ENCODE measurements around the gene KPTN. TPM values are rescaled to one million over a fixed set of nuclear protein-coding genes. Genes with fewer than 3 reads are reported as not detected.

KPTN gene
- total RNA-seq, 1 experiment from 2014 or later, result 23.8 TPM

DNA sequence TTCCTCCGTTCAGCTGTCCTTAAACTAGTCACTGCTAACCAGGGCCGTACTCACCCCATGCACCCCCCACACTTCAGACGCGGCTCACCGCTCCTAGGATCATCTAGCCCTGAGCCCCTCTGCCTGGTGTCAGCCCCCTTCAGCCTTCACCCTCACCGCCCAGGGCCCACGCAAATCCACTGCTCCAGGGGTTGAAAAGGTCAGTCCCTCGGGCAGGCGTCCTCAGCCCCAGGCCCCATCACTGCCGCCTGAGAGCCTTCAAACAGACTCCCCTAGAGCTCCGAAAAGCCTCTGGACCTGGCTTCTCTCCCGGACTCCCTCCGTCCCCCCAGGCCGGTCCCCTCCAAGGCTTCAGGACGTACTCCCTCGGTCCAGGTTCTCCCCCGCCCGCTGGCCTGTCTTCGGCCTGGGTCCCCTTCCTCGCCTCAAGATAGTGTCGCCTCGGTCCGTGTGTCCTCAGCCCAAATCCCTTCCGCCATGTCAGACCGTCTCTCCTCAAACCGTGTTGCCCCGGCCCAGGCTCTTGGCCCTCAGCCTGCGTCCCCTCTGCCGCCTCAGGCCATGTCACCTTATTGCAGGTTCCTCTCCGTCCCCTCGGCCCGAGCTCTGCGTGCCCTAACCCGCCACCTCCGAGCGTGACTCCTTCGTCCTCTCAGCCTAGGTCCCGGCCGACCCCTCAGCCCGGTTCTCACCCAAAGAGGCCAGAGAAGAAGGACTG lies 30.3 kb upstream of the KPTN start:
- DNase-seq (ENCODE audit: low read depth, low spot score) (no peak), ATAC-seq (peak; percentile 1; the same call in 1 of the 2 replicates)
- no peaks in the 10 kb centered on the region for H3K27me3 ChIP-seq (ENCODE audit: insufficient read depth, low read length)
- H3K9ac ChIP-seq (ENCODE audit: low read length), result peak overlapping the region; percentile 97
- no peaks in the 10 kb centered on the region for H4K20me1 ChIP-seq (ENCODE audit: insufficient read depth)
- no peaks in the 10 kb centered on the region for H3K36me3 ChIP-seq (ENCODE audit: control insufficient read depth in 1 of 2, insufficient read depth in 2 of 2, low read length in 2 of 2)
- H3K4me3 ChIP-seq (replicated peaks in 1 of 2; ENCODE audit: low read depth in 1 of 2, low read length in 2 of 2), result peak overlapping the region; percentile 88 to 100
- H3K9me3 ChIP-seq (ENCODE audit: control insufficient read depth in 1 of 2, insufficient read depth in 1 of 2, low read depth in 1 of 2, low read length in 2 of 2), result no peaks in the 10 kb centered on the region
- BruUV-seq (replicated peaks), result TSS peak; percentile 87
- no peaks in the 10 kb centered on the region for H3K9me2 ChIP-seq (ENCODE audit: insufficient read depth)
- ChIA-PET RAD21 (ENCODE audit: low non-redundant PET in 1 of 2, low total read pairs in 2 of 2, uncharacterized antibody in 2 of 2, unreplicated experiment in 2 of 2) (no interaction called here), CTCF (no interaction called here), POLR2A (no interaction called here)
- peaks cover 8 to 26% of the 10 kb centered on the region in 2 experiments; a peak in 3 of 4 replicates for H3K4me1 ChIP-seq (ENCODE audit: control insufficient read depth in 1 of 2, insufficient read depth in 2 of 2, low read length in 2 of 2)
- H3K79me2 ChIP-seq (ENCODE audit: insufficient read depth, low read length), result peaks cover 38% of the 10 kb centered on the region
- H3K27ac ChIP-seq (ENCODE audit: low read depth, low read length), result peak overlapping the region; percentile 64
- no peak overlapping the region for H2AFZ ChIP-seq (ENCODE audit: low read depth, low read length, poor library complexity, severe bottlenecking)
- peak overlapping the region; percentile 95 for H3K4me2 ChIP-seq (ENCODE audit: low read length)
- intact Hi-C loops (cut with micrococcal nuclease), result loop anchor here (2.0 kb wide), 1 partner anchor 68 kb away; no protein-coding TSS in a partner anchor
- TF ChIP-seq SRF (IDR thresholded peaks at IDR 0.05; ENCODE audit: low read depth), result no peak
- TF ChIP-seq, protein P1, sequence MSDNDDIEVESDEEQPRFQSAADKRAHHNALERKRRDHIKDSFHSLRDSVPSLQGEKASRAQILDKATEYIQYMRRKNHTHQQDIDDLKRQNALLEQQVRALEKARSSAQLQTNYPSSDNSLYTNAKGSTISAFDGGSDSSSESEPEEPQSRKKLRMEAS (IDR thresholded peaks at IDR 0.05), result no peak
- TF ChIP-seq JUND (IDR thresholded peaks at IDR 0.05), result no peak
- TF ChIP-seq SP1 (IDR thresholded peaks at IDR 0.05; ENCODE audit: low read depth), result no peak
- TF ChIP-seq, protein P2, sequence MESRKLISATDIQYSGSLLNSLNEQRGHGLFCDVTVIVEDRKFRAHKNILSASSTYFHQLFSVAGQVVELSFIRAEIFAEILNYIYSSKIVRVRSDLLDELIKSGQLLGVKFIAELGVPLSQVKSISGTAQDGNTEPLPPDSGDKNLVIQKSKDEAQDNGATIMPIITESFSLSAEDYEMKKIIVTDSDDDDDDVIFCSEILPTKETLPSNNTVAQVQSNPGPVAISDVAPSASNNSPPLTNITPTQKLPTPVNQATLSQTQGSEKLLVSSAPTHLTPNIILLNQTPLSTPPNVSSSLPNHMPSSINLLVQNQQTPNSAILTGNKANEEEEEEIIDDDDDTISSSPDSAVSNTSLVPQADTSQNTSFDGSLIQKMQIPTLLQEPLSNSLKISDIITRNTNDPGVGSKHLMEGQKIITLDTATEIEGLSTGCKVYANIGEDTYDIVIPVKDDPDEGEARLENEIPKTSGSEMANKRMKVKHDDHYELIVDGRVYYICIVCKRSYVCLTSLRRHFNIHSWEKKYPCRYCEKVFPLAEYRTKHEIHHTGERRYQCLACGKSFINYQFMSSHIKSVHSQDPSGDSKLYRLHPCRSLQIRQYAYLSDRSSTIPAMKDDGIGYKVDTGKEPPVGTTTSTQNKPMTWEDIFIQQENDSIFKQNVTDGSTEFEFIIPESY (IDR thresholded peaks at IDR 0.05; ENCODE audit: extremely low read depth, insufficient replicate concordance, low read length), result no peak
- TF ChIP-seq TCF7L2 (IDR thresholded peaks at IDR 0.05; ENCODE audit: borderline replicate concordance, extremely low read depth, insufficient read depth, insufficient read length), result no peak
- TF ChIP-seq POLR2AphosphoS5 (IDR thresholded peaks at IDR 0.05; ENCODE audit: low read depth, low read length), result no peak
- TF ChIP-seq FOSL1 (IDR thresholded peaks at IDR 0.05; ENCODE audit: low read depth), result no peak
- TF ChIP-seq, protein P3, sequence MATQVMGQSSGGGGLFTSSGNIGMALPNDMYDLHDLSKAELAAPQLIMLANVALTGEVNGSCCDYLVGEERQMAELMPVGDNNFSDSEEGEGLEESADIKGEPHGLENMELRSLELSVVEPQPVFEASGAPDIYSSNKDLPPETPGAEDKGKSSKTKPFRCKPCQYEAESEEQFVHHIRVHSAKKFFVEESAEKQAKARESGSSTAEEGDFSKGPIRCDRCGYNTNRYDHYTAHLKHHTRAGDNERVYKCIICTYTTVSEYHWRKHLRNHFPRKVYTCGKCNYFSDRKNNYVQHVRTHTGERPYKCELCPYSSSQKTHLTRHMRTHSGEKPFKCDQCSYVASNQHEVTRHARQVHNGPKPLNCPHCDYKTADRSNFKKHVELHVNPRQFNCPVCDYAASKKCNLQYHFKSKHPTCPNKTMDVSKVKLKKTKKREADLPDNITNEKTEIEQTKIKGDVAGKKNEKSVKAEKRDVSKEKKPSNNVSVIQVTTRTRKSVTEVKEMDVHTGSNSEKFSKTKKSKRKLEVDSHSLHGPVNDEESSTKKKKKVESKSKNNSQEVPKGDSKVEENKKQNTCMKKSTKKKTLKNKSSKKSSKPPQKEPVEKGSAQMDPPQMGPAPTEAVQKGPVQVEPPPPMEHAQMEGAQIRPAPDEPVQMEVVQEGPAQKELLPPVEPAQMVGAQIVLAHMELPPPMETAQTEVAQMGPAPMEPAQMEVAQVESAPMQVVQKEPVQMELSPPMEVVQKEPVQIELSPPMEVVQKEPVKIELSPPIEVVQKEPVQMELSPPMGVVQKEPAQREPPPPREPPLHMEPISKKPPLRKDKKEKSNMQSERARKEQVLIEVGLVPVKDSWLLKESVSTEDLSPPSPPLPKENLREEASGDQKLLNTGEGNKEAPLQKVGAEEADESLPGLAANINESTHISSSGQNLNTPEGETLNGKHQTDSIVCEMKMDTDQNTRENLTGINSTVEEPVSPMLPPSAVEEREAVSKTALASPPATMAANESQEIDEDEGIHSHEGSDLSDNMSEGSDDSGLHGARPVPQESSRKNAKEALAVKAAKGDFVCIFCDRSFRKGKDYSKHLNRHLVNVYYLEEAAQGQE (IDR thresholded peaks at IDR 0.05; ENCODE audit: low read depth), result no peak
- no peak for TF ChIP-seq CEBPB (IDR thresholded peaks at IDR 0.05; ENCODE audit: low read depth)
- no peak for TF ChIP-seq CBX3 (IDR thresholded peaks at IDR 0.05; ENCODE audit: low read depth)
- no peak for TF ChIP-seq EGR1 (IDR thresholded peaks at IDR 0.05; ENCODE audit: low read depth)
- no peak for TF ChIP-seq YY1 (IDR thresholded peaks at IDR 0.05; ENCODE audit: extremely low read depth, insufficient replicate concordance, low read depth, low read length)
- TF ChIP-seq, protein P4, sequence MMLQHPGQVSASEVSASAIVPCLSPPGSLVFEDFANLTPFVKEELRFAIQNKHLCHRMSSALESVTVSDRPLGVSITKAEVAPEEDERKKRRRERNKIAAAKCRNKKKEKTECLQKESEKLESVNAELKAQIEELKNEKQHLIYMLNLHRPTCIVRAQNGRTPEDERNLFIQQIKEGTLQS (IDR thresholded peaks at IDR 0.05), result no peak
- no peak for TF ChIP-seq SIN3A (IDR thresholded peaks at IDR 0.05; ENCODE audit: low read depth)
- TF ChIP-seq, protein P5, sequence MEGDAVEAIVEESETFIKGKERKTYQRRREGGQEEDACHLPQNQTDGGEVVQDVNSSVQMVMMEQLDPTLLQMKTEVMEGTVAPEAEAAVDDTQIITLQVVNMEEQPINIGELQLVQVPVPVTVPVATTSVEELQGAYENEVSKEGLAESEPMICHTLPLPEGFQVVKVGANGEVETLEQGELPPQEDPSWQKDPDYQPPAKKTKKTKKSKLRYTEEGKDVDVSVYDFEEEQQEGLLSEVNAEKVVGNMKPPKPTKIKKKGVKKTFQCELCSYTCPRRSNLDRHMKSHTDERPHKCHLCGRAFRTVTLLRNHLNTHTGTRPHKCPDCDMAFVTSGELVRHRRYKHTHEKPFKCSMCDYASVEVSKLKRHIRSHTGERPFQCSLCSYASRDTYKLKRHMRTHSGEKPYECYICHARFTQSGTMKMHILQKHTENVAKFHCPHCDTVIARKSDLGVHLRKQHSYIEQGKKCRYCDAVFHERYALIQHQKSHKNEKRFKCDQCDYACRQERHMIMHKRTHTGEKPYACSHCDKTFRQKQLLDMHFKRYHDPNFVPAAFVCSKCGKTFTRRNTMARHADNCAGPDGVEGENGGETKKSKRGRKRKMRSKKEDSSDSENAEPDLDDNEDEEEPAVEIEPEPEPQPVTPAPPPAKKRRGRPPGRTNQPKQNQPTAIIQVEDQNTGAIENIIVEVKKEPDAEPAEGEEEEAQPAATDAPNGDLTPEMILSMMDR (IDR thresholded peaks at IDR 0.05 in 2 of 3, conservative IDR thresholded peaks at IDR 0.05 in 1 of 3; ENCODE audit: borderline replicate concordance in 1 of 3, insufficient read depth in 1 of 3, low read depth in 2 of 3, low read length in 2 of 3), result no peak

Measured in HCT116 (cell line).